AG10803 (cell line): ENCODE measurements around the gene EPHB1.
A peak's percentile ranks its signal among the peaks of the same experiment; 100 is the strongest.

Experiments
- DNase-seq: peaks from one replicate; pipeline ENCODE4 v3.0.0; 2010; ENCODE audit warnings: low read depth
- H3K4me3 ChIP-seq: 2 replicates; pipeline ENCODE4 v1.5.1; 2011; ENCODE audit warnings: mild to moderate bottlenecking, low read length, control low read depth
- TF ChIP-seq, protein P1 (sequence below): conservative IDR thresholded peaks from 2 replicates; pipeline ENCODE4 v1.5.1; 2011; ENCODE audit warnings: mild to moderate bottlenecking, low read length, control low read depth, inconsistent platforms

The EPHB1 gene

DNA sequence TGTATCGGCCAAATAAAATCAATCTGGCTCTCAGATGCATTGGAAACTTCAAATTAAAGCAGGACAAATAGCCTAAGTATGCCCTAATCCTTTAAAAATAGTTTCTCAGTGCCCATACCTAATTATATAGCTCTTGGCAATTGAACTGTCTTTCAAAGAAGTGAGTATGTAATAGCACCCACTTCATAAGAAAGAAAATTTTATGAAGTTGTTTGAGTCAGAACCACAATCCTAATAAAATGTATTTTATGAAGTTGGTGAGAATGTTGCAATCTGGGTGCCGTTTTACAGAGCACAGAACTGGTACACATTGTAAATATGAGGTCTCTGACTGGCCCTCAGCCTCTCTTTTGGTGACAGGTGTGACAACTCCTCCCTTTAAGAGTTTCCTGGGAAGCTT lies 45.4 kb downstream of the EPHB1 start:
- DNase-seq = peak; percentile 8
- no peak overlapping the region for H3K4me3 ChIP-seq
- TF ChIP-seq, protein P1, sequence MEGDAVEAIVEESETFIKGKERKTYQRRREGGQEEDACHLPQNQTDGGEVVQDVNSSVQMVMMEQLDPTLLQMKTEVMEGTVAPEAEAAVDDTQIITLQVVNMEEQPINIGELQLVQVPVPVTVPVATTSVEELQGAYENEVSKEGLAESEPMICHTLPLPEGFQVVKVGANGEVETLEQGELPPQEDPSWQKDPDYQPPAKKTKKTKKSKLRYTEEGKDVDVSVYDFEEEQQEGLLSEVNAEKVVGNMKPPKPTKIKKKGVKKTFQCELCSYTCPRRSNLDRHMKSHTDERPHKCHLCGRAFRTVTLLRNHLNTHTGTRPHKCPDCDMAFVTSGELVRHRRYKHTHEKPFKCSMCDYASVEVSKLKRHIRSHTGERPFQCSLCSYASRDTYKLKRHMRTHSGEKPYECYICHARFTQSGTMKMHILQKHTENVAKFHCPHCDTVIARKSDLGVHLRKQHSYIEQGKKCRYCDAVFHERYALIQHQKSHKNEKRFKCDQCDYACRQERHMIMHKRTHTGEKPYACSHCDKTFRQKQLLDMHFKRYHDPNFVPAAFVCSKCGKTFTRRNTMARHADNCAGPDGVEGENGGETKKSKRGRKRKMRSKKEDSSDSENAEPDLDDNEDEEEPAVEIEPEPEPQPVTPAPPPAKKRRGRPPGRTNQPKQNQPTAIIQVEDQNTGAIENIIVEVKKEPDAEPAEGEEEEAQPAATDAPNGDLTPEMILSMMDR = no peak

DNA sequence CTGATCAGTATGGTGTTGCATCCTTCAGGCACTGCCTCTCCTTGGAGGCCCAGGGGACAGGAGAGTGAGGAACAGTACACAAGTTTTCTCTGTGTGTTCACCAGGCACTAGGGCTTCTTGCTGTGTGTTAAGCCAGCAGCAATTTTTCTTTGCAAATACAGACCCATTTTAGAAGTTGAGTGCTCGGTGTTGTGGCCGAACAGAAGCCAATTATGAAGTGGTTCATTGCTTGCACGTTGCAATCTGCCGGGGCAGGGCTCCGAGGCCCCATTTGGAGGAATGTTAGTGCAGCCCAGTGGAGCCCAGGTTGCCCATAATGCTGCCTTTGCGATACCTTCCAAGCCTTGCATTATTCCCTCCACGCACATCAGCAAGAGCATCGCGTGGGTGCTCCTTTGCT lies 51.0 kb downstream of the EPHB1 start:
- TF ChIP-seq, protein P1 = no peak
- no peak for DNase-seq

GRCh38 chr3:134846911-134847317 lies 51.9 kb downstream of the EPHB1 start:
- no peak overlapping the region for H3K4me3 ChIP-seq
- TF ChIP-seq, protein P1 = no peak
- DNase-seq = peak; percentile 93

More for the DNA sequence above, 51.0 kb downstream of the EPHB1 start:
- no peak overlapping the region for H3K4me3 ChIP-seq

DNA sequence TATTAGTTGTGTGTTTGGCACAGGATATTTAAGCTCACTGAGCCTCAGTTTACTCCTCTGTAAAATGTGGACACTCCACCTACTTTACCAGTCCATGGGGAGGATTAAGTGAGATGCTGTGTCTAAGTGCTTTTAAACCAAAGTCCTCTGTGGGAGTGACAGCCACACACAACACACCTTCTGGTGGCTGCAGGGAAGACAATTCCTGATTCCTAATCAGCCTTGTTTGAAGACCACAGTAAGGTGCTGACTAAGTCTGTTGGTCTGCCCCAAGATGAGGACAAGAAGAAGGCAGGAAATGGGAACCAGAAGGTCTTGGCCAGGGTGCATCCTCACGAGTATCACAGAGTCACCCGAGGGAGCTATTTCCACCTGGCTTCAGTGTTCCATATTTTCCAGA lies 52.3 kb downstream of the EPHB1 start:
- no peak overlapping the region for H3K4me3 ChIP-seq
- peak; percentile 26 for DNase-seq
- TF ChIP-seq, protein P1 = no peak

DNA sequence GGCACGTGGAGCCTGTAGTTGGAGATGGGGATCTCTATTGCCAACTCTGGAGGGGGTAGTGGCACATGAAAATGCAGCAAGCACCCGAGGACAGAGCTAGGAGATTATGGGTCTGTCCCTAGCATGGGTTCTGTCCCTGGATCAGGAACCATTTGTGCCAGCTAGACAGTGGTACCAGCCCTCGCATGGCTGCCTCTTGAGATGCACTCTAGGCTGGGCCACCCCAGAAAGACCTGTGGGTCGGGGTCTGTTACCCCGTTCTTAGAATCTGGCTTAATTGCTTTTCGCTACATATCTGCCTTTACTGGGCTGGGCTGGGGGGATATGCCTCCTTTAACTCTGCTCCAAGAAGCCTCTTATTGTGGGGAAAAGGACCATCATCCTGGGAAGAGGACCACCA lies 54.5 kb downstream of the EPHB1 start:
- no peak overlapping the region for H3K4me3 ChIP-seq
- TF ChIP-seq, protein P1 = no peak
- no peak for DNase-seq

GRCh38 chr3:134850761-134851160 lies 55.7 kb downstream of the EPHB1 start:
- no peak overlapping the region for H3K4me3 ChIP-seq
- DNase-seq = no peak
- TF ChIP-seq, protein P1 = no peak

GRCh38 chr3:134852132-134852531 lies 57.1 kb downstream of the EPHB1 start:
- TF ChIP-seq, protein P1 = no peak
- no peak for DNase-seq
- no peak overlapping the region for H3K4me3 ChIP-seq
